ENCODE data around the gene SDHAF3.
"Not testable (repeated sequence)": the region's sequence is repeated elsewhere in the genome, so short reads cannot be mapped to it uniquely, and the experiment has no call there.

- TF ChIP-seq POLR2AphosphoS5, POLR2A (IDR thresholded peaks at IDR 0.05): not testable (repeated sequence)
Observed at GRCh38 chr7:97123115-97123514, 5.6 kb downstream of the SDHAF3 start.

All from stomach (tissue), 4 donors.